ENCODE measurements around the gene CDYL2.

- TF ChIP-seq CTCF (IDR thresholded peaks at IDR 0.05), result no peak
- no peak for TF ChIP-seq FOXJ3 (CRISPR knock-in tag; IDR thresholded peaks at IDR 0.05; ENCODE audit: borderline replicate concordance)
- no peak for TF ChIP-seq ZNF512 (CRISPR knock-in tag; IDR thresholded peaks at IDR 0.05; ENCODE audit: borderline replicate concordance)
- TF ChIP-seq SP1 (CRISPR knock-in tag; conservative IDR thresholded peaks at IDR 0.05), result no peak
- no peak for TF ChIP-seq ATF3 (CRISPR knock-in tag; conservative IDR thresholded peaks at IDR 0.05)
- no peak for TF ChIP-seq GABPB1 (CRISPR knock-in tag; IDR thresholded peaks at IDR 0.05)
- TF ChIP-seq AFF4 (CRISPR knock-in tag; IDR thresholded peaks at IDR 0.05; ENCODE audit: borderline replicate concordance), result no peak
- TF ChIP-seq USF1 (CRISPR knock-in tag; IDR thresholded peaks at IDR 0.05), result no peak
- TF ChIP-seq MLX (CRISPR knock-in tag; IDR thresholded peaks at IDR 0.05), result no peak
- TF ChIP-seq ZNF121 (CRISPR knock-in tag; IDR thresholded peaks at IDR 0.05), result no peak
- no peak for TF ChIP-seq TCF7 (CRISPR knock-in tag; IDR thresholded peaks at IDR 0.05; ENCODE audit: low read depth)
- no peak for TF ChIP-seq ARID4B (CRISPR knock-in tag; IDR thresholded peaks at IDR 0.05; ENCODE audit: borderline replicate concordance)
Observed at GRCh38 chr16:80684906-80685305, 119.5 kb downstream of the CDYL2 start.
